HG03432 (cell line): Measurements from ENCODE around the gene GNB5.
A peak's percentile ranks its signal among the peaks of the same experiment; 100 is the strongest.
"Not testable (repeated sequence)": the region's sequence is repeated elsewhere in the genome, so short reads cannot be mapped to it uniquely, and the experiment has no call there.

Experiments
- ATAC-seq: cut with Tn5 transposase; IDR thresholded peaks from one replicate; pipeline ENCODE4 v1.9.1; 2021; ENCODE audit warnings: mild to moderate bottlenecking, moderate library complexity; ENCODE audit not compliant: unreplicated experiment

Gene GNB5

GRCh38 chr15:52191207-52191606 lies at the start of gene GNB5:
Gene GNB5, minus strand, starts transcription at chr15:52191392. Its CDS starts 6,716 bp downstream, at chr15:52184676.
- ATAC-seq: no peak

GRCh38 chr15:52240166-52240565 lies 49.0 kb upstream of the GNB5 start:
- ATAC-seq: no peak

GRCh38 chr15:52238989-52239525 lies 47.9 kb upstream of the GNB5 start:
- not testable (repeated sequence) for ATAC-seq

- no peak for ATAC-seq
Observed at GRCh38 chr15:52238149-52238548, 47.0 kb upstream of the GNB5 start.

- ATAC-seq: no peak
Observed at GRCh38 chr15:52236013-52236412, 44.8 kb upstream of the GNB5 start.

- ATAC-seq: peak; percentile 36
Observed at GRCh38 chr15:52234596-52235541, 43.7 kb upstream of the GNB5 start.

GRCh38 chr15:52233405-52233804 lies 42.2 kb upstream of the GNB5 start:
- ATAC-seq: peak; percentile 41

- ATAC-seq: peak; percentile 59
Observed at GRCh38 chr15:52232327-52232726, 41.1 kb upstream of the GNB5 start.

- ATAC-seq: no peak
Observed at GRCh38 chr15:52230073-52230472, 38.9 kb upstream of the GNB5 start.

- peak; percentile 30 for ATAC-seq
Observed at GRCh38 chr15:52228921-52229320, 37.7 kb upstream of the GNB5 start.

GRCh38 chr15:52227456-52227855 lies 36.3 kb upstream of the GNB5 start:
- peak; percentile 87 for ATAC-seq

- no peak for ATAC-seq
Observed at GRCh38 chr15:52225230-52225629, 34.0 kb upstream of the GNB5 start.

GRCh38 chr15:52224211-52224610 lies 33.0 kb upstream of the GNB5 start:
- ATAC-seq: no peak

GRCh38 chr15:52221730-52222129 lies 30.5 kb upstream of the GNB5 start:
- ATAC-seq: peak; percentile 77

- ATAC-seq: peak; percentile 23
Observed at GRCh38 chr15:52220937-52221660, 29.9 kb upstream of the GNB5 start.

- no peak for ATAC-seq
Observed at GRCh38 chr15:52220251-52220650, 29.1 kb upstream of the GNB5 start.

GRCh38 chr15:52218816-52219215 lies 27.6 kb upstream of the GNB5 start:
- ATAC-seq: no peak

- no peak for ATAC-seq
Observed at GRCh38 chr15:52218371-52218770, 27.2 kb upstream of the GNB5 start.

- ATAC-seq: no peak
Observed at GRCh38 chr15:52217186-52217585, 26.0 kb upstream of the GNB5 start.

GRCh38 chr15:52214553-52214952 lies 23.4 kb upstream of the GNB5 start:
- ATAC-seq: no peak

GRCh38 chr15:52213206-52213605 lies 22.0 kb upstream of the GNB5 start:
- no peak for ATAC-seq
